ENCODE measurements around the gene BICD1.

- TF ChIP-seq SUZ12 (IDR thresholded peaks at IDR 0.05; ENCODE audit: extremely low read depth, insufficient read depth, insufficient read length), result no peak
- TF ChIP-seq YY1 (IDR thresholded peaks at IDR 0.05; ENCODE audit: insufficient read depth, insufficient read length), result no peak
- no peak for TF ChIP-seq ZNF274 (IDR thresholded peaks at IDR 0.05; ENCODE audit: low read depth, low read length)
Measured at GRCh38 chr12:32217354-32218310, 111.0 kb downstream of the BICD1 start.

Measured in NT2/D1 (cell line).